SKM-1 (cell line): ENCODE measurements around the gene OR2A5.
"Not testable (repeated sequence)": the region's sequence is repeated elsewhere in the genome, so short reads cannot be mapped to it uniquely, and the experiment has no call there.

ENCODE experiments used
- DNase-seq: peaks from one replicate; lab custom pipeline; 2025; ENCODE audit not compliant: unreplicated experiment; lab: John Stamatoyannopoulos, UW

OR2A5 gene

DNA sequence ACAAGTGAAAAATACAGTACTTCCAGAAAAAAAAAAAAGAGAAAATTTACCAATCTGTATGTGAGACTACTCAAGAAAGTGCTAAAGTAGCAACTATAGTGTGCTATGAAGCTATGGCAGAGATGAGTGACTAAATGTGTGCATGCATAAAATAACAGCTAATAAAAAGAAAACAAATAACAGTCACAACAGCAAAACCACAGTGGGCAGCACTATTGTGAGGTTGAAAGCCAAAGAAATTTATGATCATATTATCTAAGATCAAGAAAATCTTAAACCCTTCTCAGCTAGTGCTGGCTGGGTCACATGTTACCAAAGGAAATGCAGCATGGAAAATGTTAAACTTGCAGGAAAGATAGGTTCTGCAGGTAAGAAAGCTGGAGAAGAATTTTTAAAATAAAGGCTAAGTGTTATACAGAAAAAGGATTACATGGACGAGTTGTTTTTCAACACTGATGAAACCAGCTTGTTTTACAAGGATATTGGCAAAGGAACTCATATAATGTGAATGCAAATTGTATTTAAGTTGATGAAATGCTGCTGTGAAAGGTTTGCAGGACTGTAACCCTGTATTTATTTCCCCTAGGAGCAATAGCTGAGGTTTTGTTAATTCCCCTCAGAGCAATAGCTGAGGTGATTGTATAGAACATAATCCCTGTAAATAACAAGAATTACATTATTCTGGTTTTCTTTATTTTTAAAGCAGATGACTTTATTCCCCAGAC, 15.6 kb upstream of the OR2A5 start:
- no peak for DNase-seq

DNA sequence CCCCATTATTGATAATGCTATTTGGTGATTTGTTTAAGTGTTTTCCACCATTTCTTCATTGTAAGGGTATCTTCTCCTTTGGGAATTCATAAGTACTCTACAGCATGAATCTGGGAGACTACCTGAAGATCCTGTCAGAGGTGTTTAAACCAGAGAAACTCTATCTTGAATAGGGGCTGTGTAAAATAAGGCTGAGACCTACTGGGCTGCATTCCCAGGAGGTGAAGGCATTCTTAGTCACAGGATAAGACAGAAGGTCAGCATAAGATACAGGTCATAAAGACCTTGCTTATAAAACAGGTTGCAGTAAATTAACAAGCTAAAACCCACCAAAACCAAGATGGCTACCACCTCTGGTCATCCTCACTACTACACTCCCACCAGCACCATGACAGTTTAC, 13.4 kb upstream of the OR2A5 start:
- DNase-seq, result no peak

DNA sequence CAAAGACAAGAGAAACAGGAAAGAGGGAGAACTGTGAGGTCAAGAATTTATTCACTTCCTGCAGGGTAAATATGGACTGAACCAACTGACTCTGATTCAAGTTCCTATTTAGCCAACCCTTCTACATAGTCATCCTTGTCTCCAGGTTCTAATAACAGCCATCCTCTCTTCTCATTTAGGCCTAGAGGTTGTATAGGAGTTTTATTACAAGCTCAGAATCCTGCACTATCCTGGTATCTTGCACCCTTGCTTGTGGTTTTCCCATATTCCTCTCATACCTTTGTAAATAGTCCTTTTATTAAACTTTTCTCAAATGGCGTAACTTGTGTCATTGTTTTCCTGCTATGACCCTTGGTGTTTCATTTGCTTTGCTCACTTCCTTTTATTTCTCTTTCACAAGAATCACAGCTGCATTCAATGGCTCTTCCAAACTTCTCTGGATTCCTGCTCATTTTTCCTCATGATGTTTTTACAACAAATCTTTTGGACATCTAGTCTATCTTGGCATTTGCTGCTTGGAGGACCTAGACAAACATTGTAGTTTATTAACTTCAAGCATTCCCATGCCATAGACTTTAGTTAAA, 12.4 kb upstream of the OR2A5 start:
- DNase-seq, result no peak

DNA sequence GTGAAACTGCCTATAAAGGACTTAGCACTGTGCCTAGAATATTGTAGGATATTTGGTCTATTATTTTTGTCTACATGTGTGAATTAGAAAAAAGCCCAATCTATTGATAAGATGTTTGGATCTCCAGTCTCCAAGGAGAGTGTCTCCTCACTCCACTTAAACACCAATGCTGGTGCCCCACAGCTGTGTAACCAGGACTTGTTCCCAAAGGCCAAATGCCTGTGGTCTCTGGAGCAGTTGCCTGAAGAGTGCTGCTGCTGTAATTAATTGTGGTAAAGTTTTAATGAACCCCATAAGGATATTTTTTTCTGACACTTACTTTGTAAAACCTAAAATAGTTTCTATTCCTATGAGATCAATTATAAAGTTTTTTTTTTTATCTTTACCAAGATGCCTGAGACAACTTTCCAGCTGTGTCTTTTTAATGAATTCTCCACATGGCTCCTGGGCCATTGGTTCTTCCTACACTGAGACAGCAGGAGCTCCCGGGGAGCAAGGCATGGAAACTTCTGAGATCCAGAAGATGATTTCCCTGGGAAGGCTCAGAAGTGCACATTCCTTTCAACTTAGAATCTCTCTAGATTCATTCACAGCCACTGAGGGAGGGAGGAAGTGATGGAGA, 11.2 kb upstream of the OR2A5 start:
- no peak for DNase-seq

DNA sequence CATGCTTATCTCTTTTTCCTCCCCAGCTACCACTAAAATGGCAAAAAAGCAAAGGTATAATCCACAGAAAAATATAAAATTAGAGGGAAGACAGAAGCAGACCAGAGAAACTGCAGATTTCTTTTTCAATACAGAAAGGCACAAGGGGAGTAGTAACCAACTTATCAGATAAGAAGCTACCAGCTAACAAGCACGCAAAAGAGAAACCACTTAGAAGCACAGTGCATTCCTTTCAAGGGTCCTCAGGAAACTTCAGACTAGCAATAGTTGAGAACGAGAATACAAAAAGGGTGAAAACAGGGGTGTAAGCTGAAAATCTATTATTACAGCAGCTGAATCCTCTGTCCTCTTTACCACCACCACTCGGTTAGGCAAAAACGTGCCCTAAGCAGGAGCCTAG, 9.9 kb upstream of the OR2A5 start:
- DNase-seq, result no peak

DNA sequence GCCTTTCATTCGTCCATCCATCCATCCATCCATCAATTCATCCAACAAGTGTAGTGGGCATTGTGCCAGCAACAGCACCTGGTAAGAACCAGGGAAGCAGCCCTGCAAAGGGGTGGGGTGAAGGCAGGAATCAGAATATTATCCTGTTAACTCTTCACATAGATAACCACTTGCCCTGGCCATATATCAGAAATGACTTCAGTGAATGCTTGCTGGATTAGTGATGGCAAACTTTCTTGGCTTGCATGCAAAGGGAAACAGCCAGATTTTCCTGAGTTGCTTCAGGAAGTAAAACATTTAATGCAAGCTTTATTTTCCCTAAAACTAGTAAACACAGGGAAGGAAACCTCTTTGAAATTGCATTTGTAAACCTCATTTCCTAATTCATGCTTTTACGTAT, 743 bp downstream of the OR2A5 start:
- DNase-seq, result no peak

DNA sequence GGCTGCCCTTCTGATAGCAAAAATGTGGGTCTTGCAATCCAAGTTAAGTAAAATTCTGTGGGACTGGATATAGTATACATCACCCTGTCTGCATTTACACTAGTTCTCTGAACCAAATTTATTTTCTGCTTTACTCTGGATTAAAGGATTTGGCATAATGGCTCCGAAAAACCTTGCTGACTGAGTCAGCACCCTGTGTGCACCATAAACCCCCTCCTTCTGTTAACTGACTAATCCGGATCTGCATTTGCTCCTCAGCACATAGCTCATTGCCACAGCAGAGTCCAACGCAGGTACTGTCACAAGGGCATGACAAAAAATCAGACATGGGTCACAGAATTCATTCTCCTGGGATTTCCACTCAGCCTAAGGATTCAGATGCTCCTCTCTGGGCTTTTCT, 1.3 kb downstream of the OR2A5 start:
- no peak for DNase-seq

DNA sequence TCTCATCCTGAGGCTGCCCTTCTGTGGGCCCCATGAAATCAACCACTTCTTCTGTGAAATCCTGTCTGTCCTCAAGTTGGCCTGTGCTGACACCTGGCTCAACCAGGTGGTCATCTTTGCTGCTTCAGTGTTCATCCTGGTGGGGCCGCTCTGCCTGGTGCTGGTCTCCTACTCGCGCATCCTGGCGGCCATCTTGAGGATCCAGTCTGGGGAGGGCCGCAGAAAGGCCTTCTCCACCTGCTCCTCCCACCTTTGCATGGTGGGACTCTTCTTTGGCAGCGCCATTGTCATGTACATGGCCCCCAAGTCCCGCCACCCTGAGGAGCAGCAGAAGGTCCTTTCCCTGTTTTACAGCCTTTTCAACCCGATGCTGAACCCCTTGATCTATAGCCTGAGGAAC, 2.1 kb downstream of the OR2A5 start:
- DNase-seq, result not testable (repeated sequence)

DNA sequence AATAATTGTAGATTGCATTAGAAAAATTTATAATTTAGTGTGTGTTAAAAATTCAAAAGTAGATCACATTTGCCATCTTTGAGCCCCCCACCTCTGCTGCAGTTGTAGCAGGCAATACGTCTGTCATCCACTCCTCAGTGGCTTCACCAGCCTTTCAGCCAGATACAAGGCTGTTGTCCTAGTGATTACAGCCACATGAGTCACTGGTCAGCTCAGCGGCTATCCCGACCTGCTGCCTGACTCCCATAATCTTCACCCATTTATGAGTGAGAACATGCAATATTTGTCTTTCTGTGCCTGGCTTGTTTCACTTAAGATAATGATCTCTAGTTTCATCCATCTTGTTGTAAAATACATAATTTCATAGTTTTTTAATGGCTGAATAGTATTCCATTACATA, 9.2 kb downstream of the OR2A5 start:
- no peak for DNase-seq

DNA sequence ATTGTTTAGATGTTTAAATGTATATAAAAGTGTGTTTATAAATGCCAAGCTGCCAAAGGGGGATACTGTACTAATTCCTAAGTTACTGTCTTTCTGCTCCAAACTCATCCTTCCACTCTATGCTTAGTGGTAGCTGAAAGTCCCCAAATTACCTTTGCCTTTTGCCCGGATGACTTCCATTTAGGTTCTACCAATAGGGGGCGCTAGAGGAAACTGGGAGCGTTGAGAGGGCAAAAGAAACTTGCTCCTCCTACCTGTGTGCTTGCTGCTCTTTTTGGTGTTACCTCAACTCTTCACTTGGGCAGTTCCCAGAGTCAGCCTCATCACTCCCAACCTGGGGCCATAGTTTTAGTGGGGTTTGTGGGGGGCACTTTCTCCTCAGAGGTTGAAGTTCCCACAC, 15.0 kb downstream of the OR2A5 start:
- DNase-seq, result no peak

DNA sequence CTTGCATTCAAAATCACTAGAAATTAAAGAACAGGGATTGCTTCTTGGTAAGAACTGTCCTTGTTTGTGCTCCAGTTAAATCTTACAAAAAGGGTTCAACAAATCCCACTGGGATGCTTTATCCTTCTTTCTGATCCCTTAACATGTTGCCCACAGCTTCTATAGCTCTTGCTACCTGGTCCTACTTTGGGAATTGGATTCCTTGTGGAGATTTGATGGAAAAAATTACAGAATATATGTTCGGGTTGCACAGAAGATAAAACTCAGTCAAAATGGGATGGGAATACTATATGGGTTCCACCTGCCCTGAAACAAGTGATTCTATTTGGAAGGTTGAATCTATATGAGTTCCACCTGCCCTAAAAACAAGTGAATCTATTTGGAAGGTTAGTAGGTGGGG, 20.8 kb downstream of the OR2A5 start, which contains the start of gene OR2A25:
Gene OR2A25, plus strand, starts transcription at position 301 of the 400 bp plus-strand sequence. CDS start 4,409 bp downstream, outside the sequence.
- no peak for DNase-seq

DNA sequence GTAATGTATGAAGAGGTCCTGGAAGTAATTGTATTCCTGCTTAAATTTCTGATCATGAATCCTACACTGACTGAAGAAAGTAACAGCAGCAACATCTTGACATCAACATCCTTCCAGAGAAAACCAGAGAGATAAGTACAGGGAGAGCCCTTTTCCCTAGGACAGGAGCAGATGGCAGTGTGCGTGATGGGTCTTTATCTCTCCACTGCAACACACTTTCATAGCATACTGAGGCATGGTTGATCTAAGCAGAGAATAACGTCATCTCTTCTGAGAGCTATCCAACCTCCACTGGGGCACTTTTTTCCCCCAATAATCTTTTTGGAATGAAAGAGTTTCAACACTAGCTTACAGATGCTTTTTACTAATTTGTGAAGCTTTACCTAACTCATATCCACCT, 21.2 kb downstream of the OR2A5 start:
- no peak for DNase-seq

DNA sequence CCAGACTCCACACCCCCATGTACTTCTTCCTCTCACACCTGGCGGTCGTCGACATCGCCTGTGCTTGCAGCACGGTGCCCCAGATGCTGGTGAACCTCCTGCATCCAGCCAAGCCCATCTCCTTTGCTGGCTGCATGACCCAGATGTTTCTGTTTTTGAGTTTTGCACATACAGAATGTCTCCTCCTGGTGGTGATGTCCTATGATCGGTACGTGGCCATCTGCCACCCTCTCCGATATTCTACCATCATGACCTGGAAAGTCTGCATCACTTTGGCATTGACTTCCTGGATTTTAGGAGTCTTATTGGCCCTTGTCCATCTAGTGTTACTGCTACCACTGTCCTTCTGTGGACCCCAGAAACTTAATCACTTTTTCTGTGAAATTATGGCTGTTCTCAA, 25.6 kb downstream of the OR2A5 start:
- DNase-seq, result no peak

DNA sequence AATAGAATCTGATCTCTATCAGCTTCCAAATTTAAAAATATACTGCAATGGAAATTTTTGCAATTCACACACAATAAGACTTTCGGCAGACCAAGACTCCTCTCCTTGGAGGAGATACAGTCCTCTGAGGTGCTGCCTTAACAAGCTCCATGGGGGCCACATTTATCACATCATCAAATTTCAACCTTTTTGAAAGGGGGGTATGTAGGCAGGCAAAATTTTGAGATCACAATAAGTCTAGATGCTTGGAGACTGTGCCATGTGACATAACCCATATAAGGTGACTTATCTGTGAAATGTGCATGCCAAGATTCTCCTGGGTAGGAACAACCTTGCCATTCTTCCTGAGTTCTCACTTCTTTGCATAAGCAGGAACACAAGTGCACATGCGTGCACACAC, 37.2 kb downstream of the OR2A5 start, which contains the start of gene OR2A12:
Gene OR2A12, plus strand, starts transcription at position 301 of the 400 bp plus-strand sequence. CDS start 8,830 bp downstream, outside the sequence.
- DNase-seq, result no peak

DNA sequence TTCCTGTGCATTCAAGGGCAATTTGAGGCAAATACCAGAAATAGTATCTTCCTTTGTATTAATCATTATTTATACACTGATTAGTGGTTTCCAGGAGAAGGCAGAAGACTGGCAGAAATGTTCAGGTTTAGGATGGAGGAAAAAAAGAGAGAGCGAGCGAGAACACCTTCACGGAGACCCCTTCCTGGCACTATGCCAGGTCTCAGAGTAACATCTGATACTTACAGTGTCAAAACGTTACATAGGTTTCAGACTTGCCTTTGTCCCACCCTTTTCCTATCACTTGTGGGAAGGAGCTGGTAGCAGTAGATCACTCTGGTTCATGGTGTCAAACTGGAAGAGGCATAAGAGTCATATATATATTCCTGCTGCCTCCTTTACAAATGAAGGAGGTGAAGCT, 38.0 kb downstream of the OR2A5 start:
- DNase-seq, result no peak

DNA sequence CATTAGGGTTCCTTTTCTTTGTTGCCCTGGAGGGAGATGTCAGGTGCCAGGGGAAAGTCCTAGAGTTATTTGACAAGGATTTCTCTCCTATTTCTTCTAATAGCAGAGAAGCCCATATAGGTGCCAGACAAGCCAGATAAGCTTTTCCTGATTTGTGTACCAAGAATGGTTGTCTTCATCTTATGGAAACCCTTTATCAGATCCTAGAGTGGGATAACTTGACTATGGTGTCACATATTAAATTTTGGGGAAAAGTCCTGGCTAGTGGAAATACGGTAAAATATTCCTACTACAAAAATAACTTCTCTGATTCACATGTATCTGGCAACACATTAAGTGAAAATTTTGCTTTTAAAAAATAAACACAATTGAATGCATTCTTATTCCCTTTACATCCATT, 38.5 kb downstream of the OR2A5 start:
- no peak for DNase-seq

DNA sequence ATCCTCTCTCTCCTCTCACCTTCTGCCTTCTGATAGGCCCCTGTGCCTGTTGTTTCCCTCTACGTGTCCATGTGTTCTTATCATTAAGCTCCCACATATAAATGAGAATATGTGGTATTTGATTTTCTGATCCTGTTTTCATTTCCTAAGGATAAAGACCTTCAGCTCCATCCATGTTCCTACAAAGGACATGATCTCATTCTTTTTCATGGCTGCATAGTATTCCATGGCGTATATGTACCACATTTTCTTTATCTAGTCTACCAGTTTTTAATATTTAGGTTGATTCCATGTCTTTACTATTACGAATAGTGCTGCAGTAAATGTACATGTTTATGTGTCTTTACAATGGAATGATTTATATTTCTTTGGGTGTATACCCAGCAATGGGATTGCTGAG, 41.9 kb downstream of the OR2A5 start:
- DNase-seq, result no peak

DNA sequence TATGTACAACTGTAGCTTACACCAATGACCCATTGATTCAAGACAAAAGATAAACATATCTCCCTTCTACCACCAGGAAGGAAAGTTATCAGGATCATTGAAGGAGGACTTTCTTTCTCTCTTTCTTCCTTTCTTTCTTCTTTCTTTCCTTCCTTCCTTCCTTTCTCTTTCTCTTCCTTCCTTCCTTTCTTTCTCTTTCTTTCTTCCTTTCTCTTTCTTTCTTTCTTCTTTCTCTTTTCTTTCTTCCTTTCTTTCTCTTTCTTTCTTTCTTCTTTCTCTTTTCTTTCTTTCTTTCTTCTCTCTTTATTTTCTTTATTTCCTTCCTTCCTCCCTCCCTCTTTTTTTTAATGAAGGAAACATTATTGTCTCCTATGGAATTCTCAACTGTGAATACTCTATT, 50.0 kb downstream of the OR2A5 start:
- no peak for DNase-seq

DNA sequence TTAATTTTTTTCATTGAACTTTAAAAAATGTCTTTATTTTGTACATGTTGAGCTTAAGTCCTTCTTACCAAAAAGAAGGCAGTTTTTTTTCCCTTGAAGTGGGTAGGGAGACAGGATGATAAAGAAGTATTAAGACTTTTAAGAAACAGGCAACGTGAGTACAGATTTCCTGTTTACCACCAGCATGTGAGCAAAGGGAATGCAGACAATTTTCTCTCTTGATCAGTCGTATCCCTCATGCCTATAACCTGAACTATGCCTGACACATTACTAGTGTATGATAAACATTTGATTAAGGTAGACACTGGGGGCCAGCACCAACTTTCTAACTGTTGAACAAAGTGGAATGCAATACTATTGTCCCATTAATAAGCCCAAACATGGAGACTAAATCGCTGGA, 51.9 kb downstream of the OR2A5 start:
- DNase-seq, result no peak

DNA sequence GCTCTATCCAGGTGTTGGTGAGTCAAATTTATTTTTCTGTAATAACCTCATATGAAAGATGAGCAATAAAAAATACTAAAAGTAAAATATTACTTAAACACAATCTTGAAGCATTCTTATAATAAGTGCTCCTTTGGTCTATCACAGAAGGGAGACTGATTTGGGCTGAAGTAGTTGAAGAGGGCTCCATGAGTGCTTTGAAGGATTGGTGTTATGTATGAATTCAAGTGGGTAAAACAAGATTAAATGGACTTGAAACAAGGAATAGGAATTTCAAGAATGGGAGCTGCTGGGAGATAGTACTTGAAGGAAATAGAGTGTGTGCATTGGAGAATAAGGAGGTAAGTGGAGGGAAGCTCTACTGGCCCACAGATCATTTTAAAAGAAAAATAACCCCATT, 53.3 kb downstream of the OR2A5 start:
- no peak for DNase-seq

DNA sequence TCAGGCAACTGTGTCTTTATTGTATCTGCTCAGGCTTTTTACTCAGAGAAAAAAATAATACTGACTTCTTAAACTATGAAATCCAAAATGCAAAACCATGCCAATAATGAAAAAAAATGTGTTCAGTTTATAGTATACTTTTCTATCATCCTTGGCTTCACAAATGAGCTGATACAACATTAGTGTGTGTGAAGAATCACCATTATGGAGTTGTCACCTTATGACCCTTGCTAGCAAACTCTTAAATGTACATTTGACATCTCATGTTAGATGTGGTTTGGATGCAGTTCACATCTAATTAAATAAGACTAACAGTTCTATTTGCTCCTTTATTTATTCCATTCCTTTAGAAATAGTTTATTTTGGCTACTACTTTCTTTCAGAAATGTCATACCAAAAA, 56.5 kb downstream of the OR2A5 start:
- DNase-seq, result no peak
